MM.1S (cell line): ENCODE data around the gene CCR1.

Source experiments
- DNase-seq: peaks from one replicate; pipeline ENCODE4 v3.0.0-alpha.2; 2015
- H2AFZ ChIP-seq: fragments of 300-600 bp; sonication (generic); 2 replicates; pipeline ENCODE4 v1.6.0; 2016; ENCODE audit warnings: antibody characterized with exemption, low read length
- H3F3A ChIP-seq: fragments of 300-600 bp; sonication (generic); 2 replicates; pipeline ENCODE4 v1.6.1; 2016; ENCODE audit warnings: mild to moderate bottlenecking, antibody characterized with exemption, low read length, moderate library complexity, mixed read lengths; ENCODE audit not compliant: insufficient read depth
- H3K27ac ChIP-seq: fragments of 300-600 bp; sonication (generic); 2 replicates; pipeline ENCODE4 v1.5.1; 2016; ENCODE audit warnings: mild to moderate bottlenecking, low read length
- H3K27me3 ChIP-seq: fragments of 300-600 bp; sonication (generic); replicated peaks from 2 replicates; pipeline ENCODE4 v1.6.0; 2016; ENCODE audit warnings: low read length; ENCODE audit not compliant: insufficient read depth
- H3K36me3 ChIP-seq: fragments of 300-600 bp; sonication (generic); replicated peaks from 2 replicates; pipeline ENCODE4 v1.6.1; 2016; ENCODE audit warnings: mild to moderate bottlenecking, low read length, mixed read lengths; ENCODE audit not compliant: insufficient read depth
- H3K4me1 ChIP-seq: fragments of 300-600 bp; sonication (generic); 2 replicates; pipeline ENCODE4 v1.6.1; 2016; ENCODE audit warnings: low read length, mixed read lengths
- H3K4me2 ChIP-seq: fragments of 300-600 bp; sonication (generic); 2 replicates; pipeline ENCODE4 v1.6.0; 2016; ENCODE audit warnings: low read depth, low read length
- H3K4me3 ChIP-seq: fragments of 300-600 bp; sonication (generic); 2 replicates; pipeline ENCODE4 v1.5.1; 2016; ENCODE audit warnings: low read length, mixed read lengths
- H3K79me2 ChIP-seq: fragments of 300-600 bp; sonication (generic); 2 replicates; pipeline ENCODE4 v1.6.1; 2016; ENCODE audit warnings: mixed run types, low read length, mixed read lengths
- H3K9ac ChIP-seq: fragments of 300-600 bp; sonication (generic); 2 replicates; pipeline ENCODE4 v1.6.1; 2016; ENCODE audit warnings: low read length, mixed read lengths
- H3K9me2 ChIP-seq: fragments of 300-600 bp; sonication (generic); replicated peaks from 2 replicates; pipeline ENCODE4 v1.6.1; 2016; ENCODE audit warnings: mild to moderate bottlenecking, low read length, mixed read lengths; ENCODE audit not compliant: insufficient read depth
- H3K9me3 ChIP-seq: fragments of 300-600 bp; sonication (generic); replicated peaks from 2 replicates; pipeline ENCODE4 v1.6.1; 2016; ENCODE audit warnings: mild to moderate bottlenecking, low read length, mixed read lengths; ENCODE audit not compliant: insufficient read depth
- H4K20me1 ChIP-seq: fragments of 300-600 bp; sonication (generic); 2 replicates; pipeline ENCODE4 v1.6.1; 2016; ENCODE audit warnings: mild to moderate bottlenecking, low read length, moderate library complexity, mixed read lengths; ENCODE audit not compliant: insufficient read depth
- EZH2 ChIP-seq: fragments of 300-600 bp; sonication (generic); optimal IDR thresholded peaks from 2 replicates; pipeline ENCODE3; 2017; ENCODE audit warnings: low read depth, mild to moderate bottlenecking, antibody characterized with exemption, low read length, mixed read lengths
- EZH2phosphoT487 ChIP-seq: fragments of 300-600 bp; sonication (generic); IDR thresholded peaks from 2 replicates; pipeline ENCODE4 v1.6.1; 2018; ENCODE audit warnings: antibody characterized with exemption, low read length
- TF ChIP-seq, protein P1 (sequence below): fragments of 300-600 bp; sonication (generic); IDR thresholded peaks from 2 replicates; pipeline ENCODE4 v1.5.1; 2016; ENCODE audit warnings: antibody characterized with exemption, low read length, mixed read lengths

Gene CCR1

GRCh38 chr3:46214751-46215352 lies 6.7 kb upstream of the CCR1 start:
- H3K9me3 ChIP-seq: no peaks in the 10 kb centered on the region
- H3K9me2 ChIP-seq: no peaks in the 10 kb centered on the region
- peak overlapping the region; percentile 67 for H3K9ac ChIP-seq
- H4K20me1 ChIP-seq: no peaks in the 10 kb centered on the region
- no peaks in the 10 kb centered on the region for H3K27me3 ChIP-seq
- H3K36me3 ChIP-seq: no peaks in the 10 kb centered on the region
- peak overlapping the region; percentile 84 for H3K4me2 ChIP-seq
- H3F3A ChIP-seq: peaks cover 35% of the 10 kb centered on the region
- peak overlapping the region; percentile 96 for H3K27ac ChIP-seq
- peaks cover 5% of the 10 kb centered on the region; the same call in 1 of the 2 replicates for H3K79me2 ChIP-seq
- peak overlapping the region; percentile 54 for H2AFZ ChIP-seq
- peak; percentile 79 for DNase-seq
- peak overlapping the region; percentile 13; the same call in 1 of the 2 replicates for H3K4me3 ChIP-seq
- TF ChIP-seq EZH2 (no peak), EZH2phosphoT487 (no peak)
- TF ChIP-seq, protein P1, sequence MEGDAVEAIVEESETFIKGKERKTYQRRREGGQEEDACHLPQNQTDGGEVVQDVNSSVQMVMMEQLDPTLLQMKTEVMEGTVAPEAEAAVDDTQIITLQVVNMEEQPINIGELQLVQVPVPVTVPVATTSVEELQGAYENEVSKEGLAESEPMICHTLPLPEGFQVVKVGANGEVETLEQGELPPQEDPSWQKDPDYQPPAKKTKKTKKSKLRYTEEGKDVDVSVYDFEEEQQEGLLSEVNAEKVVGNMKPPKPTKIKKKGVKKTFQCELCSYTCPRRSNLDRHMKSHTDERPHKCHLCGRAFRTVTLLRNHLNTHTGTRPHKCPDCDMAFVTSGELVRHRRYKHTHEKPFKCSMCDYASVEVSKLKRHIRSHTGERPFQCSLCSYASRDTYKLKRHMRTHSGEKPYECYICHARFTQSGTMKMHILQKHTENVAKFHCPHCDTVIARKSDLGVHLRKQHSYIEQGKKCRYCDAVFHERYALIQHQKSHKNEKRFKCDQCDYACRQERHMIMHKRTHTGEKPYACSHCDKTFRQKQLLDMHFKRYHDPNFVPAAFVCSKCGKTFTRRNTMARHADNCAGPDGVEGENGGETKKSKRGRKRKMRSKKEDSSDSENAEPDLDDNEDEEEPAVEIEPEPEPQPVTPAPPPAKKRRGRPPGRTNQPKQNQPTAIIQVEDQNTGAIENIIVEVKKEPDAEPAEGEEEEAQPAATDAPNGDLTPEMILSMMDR: peak; percentile 73
- peaks cover 75% of the 10 kb centered on the region for H3K4me1 ChIP-seq

GRCh38 chr3:46213201-46213600 lies 5.1 kb upstream of the CCR1 start:
- Histone ChIP-seq H3K9ac (peak overlapping the region; percentile 67), H3F3A (peaks cover 46% of the 10 kb centered on the region), H2AFZ (no peak overlapping the region), H3K9me3 (no peaks in the 10 kb centered on the region), H3K4me2 (peak overlapping the region; percentile 84), H3K36me3 (no peaks in the 10 kb centered on the region), H4K20me1 (no peaks in the 10 kb centered on the region), H3K27ac (peak overlapping the region; percentile 96), H3K4me3 (peak overlapping the region; percentile 32), H3K79me2 (peaks cover 5% of the 10 kb centered on the region; the same call in 1 of the 2 replicates), H3K4me1 (peaks cover 90% of the 10 kb centered on the region), H3K9me2 (no peaks in the 10 kb centered on the region), H3K27me3 (no peaks in the 10 kb centered on the region)
- TF ChIP-seq EZH2 (no peak), EZH2phosphoT487 (no peak)
- TF ChIP-seq, protein P1: no peak
- DNase-seq: peak; percentile 94

DNA sequence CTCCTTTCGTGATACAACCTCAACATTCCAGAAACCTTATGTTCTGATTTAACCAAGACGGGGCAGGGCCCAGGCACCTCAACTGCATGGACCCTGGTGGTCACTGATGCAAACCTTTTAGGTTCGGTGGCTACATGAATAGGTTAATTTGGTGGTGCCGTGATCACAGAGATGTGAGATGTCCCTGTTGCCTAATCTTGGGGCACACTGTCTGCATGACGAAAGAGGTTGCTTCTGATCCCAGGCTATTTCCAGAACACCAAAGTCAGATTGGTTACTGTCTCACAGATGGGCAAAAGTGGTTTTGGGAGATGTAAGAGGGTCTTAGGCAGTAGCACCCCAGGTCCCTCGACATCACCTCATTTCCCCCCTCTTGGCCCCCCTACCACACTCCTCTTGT lies 4.0 kb upstream of the CCR1 start:
- H3K36me3 ChIP-seq: no peaks in the 10 kb centered on the region
- H3K4me3 ChIP-seq: no peak overlapping the region
- DNase-seq: no peak
- H3K27me3 ChIP-seq: no peaks in the 10 kb centered on the region
- TF ChIP-seq EZH2 (no peak), EZH2phosphoT487 (no peak)
- TF ChIP-seq, protein P1: no peak
- peak overlapping the region; percentile 84; the same call in 1 of the 2 replicates for H3K4me2 ChIP-seq
- peaks cover 53% of the 10 kb centered on the region for H3F3A ChIP-seq
- H3K9ac ChIP-seq: peak overlapping the region; percentile 67; the same call in 1 of the 2 replicates
- no peaks in the 10 kb centered on the region for H4K20me1 ChIP-seq
- H3K9me2 ChIP-seq: no peaks in the 10 kb centered on the region
- peak overlapping the region; percentile 96 for H3K27ac ChIP-seq
- H2AFZ ChIP-seq: no peak overlapping the region
- H3K79me2 ChIP-seq: peaks cover 15% of the 10 kb centered on the region
- H3K4me1 ChIP-seq: peaks cover 82% of the 10 kb centered on the region
- H3K9me3 ChIP-seq: no peaks in the 10 kb centered on the region
